Measurements from ENCODE around the gene RASSF8. TPM values are rescaled to one million over a fixed set of nuclear protein-coding genes. Genes with fewer than 3 reads are reported as not detected.

RASSF8 gene
- polyA plus RNA-seq, 3 donors: 0.08 to 0.39 TPM; not detected in 1

DNA sequence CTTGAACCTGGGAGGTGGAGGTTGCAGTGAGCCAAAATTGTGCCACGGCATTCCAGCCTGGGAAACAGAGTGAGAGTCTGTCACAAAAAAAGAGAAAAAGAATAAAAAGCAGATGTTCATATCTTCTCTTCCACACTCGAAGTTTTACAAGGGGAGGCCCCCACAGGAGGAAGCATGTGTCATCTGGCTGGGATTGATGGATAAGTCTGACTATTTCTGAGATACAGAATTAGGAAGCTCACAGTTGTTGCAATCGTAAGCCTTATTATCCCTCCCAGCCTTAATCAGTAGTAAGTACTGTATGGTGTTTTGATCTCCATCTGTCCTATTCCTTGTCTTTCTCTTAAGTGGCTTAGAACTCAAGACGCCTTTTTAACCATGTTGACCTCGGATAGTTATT lies 31.9 kb upstream of the RASSF8 start:
- Histone ChIP-seq H3K9ac (ENCODE audit: insufficient read depth, low read length, poor library complexity, severe bottlenecking) (no peak overlapping the region), H3K36me3 (replicated peaks in 1 of 2; ENCODE audit: control insufficient read depth in 1 of 2, insufficient read depth in 2 of 2, low read length in 2 of 2) (no peaks in the 10 kb centered on the region), H3K4me1 (ENCODE audit: control insufficient read depth in 1 of 2, insufficient read depth in 2 of 2, low read length in 2 of 2) (no peaks in the 10 kb centered on the region), H3K4me2 (replicated peaks; ENCODE audit: extremely low read depth, low read length, poor library complexity, severe bottlenecking) (no peak overlapping the region), H3K4me3 (replicated peaks in 1 of 3; ENCODE audit: low read depth in 2 of 3, low read length in 3 of 3) (no peak overlapping the region), H3K27me3 (ENCODE audit: control insufficient read depth in 2 of 2, insufficient read depth in 2 of 2, low read length in 2 of 2) (no peaks in the 10 kb centered on the region), H3K27ac (ENCODE audit: low read depth in 1 of 2, low read length in 2 of 2) (no peak overlapping the region), H3K79me2 (ENCODE audit: insufficient read depth, low read length) (no peaks in the 10 kb centered on the region), H4K20me1 (ENCODE audit: insufficient read depth, low read length) (no peaks in the 10 kb centered on the region), H2AFZ (ENCODE audit: insufficient read depth, low read depth, low read length, poor library complexity, severe bottlenecking) (no peak overlapping the region), H3K9me3 (replicated peaks in 1 of 2; ENCODE audit: control insufficient read depth in 1 of 2, insufficient read depth in 1 of 2, low read length in 2 of 2) (peaks cover 0 to 3% of the 10 kb centered on the region in 2 donors)
- Mint-ChIP-seq H3K27ac (no peak overlapping the region), H3K9me3 (peaks cover 0 to 6% (median 2%) of the 10 kb centered on the region in 7 donors), H3K4me3 (no peak overlapping the region), H3K4me1 (no peaks in the 10 kb centered on the region), H3K36me3 (no peaks in the 10 kb centered on the region), H3K27me3 (ENCODE audit: low read depth in 3 of 3) (peaks cover 0 to 3% (median 0%) of the 10 kb centered on the region in 3 donors)
- intact Hi-C loops (cut with micrococcal nuclease): no loop called here
- TF ChIP-seq, protein P1, sequence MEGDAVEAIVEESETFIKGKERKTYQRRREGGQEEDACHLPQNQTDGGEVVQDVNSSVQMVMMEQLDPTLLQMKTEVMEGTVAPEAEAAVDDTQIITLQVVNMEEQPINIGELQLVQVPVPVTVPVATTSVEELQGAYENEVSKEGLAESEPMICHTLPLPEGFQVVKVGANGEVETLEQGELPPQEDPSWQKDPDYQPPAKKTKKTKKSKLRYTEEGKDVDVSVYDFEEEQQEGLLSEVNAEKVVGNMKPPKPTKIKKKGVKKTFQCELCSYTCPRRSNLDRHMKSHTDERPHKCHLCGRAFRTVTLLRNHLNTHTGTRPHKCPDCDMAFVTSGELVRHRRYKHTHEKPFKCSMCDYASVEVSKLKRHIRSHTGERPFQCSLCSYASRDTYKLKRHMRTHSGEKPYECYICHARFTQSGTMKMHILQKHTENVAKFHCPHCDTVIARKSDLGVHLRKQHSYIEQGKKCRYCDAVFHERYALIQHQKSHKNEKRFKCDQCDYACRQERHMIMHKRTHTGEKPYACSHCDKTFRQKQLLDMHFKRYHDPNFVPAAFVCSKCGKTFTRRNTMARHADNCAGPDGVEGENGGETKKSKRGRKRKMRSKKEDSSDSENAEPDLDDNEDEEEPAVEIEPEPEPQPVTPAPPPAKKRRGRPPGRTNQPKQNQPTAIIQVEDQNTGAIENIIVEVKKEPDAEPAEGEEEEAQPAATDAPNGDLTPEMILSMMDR (IDR thresholded peaks at IDR 0.05): no peak
- no peak for DNase-seq
- WGBS (ENCODE audit: insufficient coverage): no CpG with 5 or more reads among the region's 5 CpGs

DNA sequence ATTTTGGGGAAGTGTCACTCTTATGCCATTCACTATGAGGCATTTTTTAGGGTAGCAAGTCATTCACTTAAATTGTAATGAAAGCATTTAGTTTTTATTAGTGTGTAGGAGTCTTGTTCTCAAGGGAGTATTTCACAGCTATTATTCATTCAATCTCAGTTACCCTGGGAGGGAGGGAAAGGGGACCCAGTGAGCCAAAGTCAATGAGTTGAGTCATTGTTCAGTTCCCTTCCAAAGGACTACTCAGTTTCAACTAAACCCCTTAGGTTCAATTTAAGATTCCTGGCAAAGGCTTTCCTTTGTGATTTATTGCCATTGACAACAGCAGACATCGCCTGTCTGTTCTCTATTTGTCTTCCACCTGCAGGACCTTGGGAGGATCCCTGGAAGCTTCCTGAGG lies 29.3 kb upstream of the RASSF8 start:
- Mint-ChIP-seq H3K4me3 (no peak overlapping the region), H3K4me1 (no peaks in the 10 kb centered on the region), H3K36me3 (no peaks in the 10 kb centered on the region), H3K9me3 (peaks cover 0 to 6% (median 2%) of the 10 kb centered on the region in 7 donors), H3K27me3 (ENCODE audit: low read depth in 3 of 3) (peaks cover 1 to 3% (median 1%) of the 10 kb centered on the region in 3 donors), H3K27ac (peak overlapping the region in 1 of 7 donors; percentile 33)
- peaks cover 0 to 3% of the 10 kb centered on the region in 2 donors for H3K9me3 ChIP-seq (replicated peaks in 1 of 2; ENCODE audit: control insufficient read depth in 1 of 2, insufficient read depth in 1 of 2, low read length in 2 of 2)
- no peak overlapping the region for H3K27ac ChIP-seq (ENCODE audit: low read depth in 1 of 2, low read length in 2 of 2)
- DNase-seq: no peak
- H3K79me2 ChIP-seq (ENCODE audit: insufficient read depth, low read length): no peaks in the 10 kb centered on the region
- H3K27me3 ChIP-seq (ENCODE audit: control insufficient read depth in 2 of 2, insufficient read depth in 2 of 2, low read length in 2 of 2): no peaks in the 10 kb centered on the region
- intact Hi-C loops (cut with micrococcal nuclease): no loop called here
- H4K20me1 ChIP-seq (ENCODE audit: insufficient read depth, low read length): no peaks in the 10 kb centered on the region
- no peak overlapping the region for H2AFZ ChIP-seq (ENCODE audit: insufficient read depth, low read depth, low read length, poor library complexity, severe bottlenecking)
- no peak overlapping the region for H3K9ac ChIP-seq (ENCODE audit: insufficient read depth, low read length, poor library complexity, severe bottlenecking)
- no peaks in the 10 kb centered on the region for H3K4me1 ChIP-seq (ENCODE audit: control insufficient read depth in 1 of 2, insufficient read depth in 2 of 2, low read length in 2 of 2)
- no peaks in the 10 kb centered on the region for H3K36me3 ChIP-seq (replicated peaks in 1 of 2; ENCODE audit: control insufficient read depth in 1 of 2, insufficient read depth in 2 of 2, low read length in 2 of 2)
- TF ChIP-seq, protein P1 (IDR thresholded peaks at IDR 0.05): no peak
- WGBS (ENCODE audit: insufficient coverage): 94% methylated on average over 1 of the region's 1 CpG
- H3K4me2 ChIP-seq (replicated peaks; ENCODE audit: extremely low read depth, low read length, poor library complexity, severe bottlenecking): no peak overlapping the region
- H3K4me3 ChIP-seq (replicated peaks in 1 of 3; ENCODE audit: low read depth in 2 of 3, low read length in 3 of 3): no peak overlapping the region
